Activated CD8-positive, alpha-beta memory T cell treated with anti-CD3 and anti-CD28 coated beads, Interleukin-2, amount 50 U/mL, for 24 hours (primary cell): Measurements from ENCODE around the gene KRT222.

ENCODE experiments used
- DNase-seq: peaks from one replicate; pipeline ENCODE4 v3.0.0-alpha.2; 2020; ENCODE audit errors: extremely low read depth

Gene KRT222

DNA sequence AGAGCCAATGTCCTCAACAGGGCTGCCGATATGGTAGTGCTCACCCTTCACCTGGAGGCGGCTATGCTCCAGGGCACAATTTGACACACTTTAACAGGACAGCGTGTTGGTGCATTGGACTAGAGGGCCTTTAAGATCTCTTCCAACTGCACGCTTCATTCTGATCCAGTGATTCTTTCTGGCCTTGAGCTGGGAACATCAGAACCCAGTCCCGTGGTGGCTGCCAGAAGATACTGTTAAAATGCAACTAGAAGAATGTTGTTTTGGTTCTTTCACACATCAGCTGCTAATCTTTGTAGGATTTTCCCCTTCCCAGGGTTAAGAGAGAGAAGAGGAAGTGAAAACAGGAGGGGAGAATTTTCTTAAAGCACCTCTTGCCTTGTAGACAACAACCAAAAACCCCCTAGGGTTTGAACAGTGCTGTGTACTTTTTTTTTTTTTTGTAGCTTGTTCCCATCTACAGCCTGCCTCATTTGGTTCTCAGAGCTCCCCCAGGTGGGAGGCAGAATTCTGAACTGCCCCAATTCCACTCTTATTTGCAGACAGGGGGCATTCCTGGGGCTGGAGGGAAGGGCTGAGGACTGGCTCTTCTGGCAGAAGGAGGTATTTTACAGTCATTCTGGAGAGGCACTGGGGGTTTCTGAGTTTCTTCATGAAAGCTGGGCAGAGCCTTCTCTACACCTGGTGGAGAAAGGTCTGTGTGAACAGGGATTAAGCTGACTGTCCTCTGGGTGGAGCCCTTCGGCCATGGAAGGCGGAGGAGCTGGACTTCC lies 49.7 kb downstream of the KRT222 start:
- no peak for DNase-seq

DNA sequence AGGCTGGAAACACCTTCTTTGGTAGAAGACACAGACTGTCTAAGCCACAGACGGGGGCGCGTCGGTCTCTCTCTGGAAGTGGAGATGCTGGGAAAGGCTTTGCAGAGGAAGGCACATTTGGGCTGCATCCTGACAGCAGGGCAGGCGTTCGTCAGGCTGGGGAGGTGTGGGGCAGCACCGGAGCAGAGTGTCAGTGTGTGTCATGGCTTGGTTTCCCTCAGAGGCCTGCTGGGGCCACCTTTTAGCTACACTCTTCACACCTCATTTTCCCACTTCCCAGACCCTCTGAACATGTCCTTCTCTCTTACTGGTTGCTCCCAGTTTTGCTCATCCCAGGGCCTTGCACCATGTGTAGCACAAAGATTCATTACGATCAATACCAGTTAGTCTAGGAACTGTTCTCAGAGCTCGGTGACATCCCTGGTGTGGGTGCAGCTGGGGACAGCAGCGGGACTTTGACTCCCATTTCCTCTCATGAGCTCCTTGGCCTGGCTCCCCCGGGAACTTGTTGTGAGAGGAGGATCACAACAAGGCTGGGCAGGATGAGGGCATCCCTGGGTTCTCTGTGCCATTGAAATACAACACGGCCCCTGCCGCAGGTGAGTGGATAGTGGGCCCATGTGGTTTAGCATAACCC lies 50.4 kb downstream of the KRT222 start:
- no peak for DNase-seq

DNA sequence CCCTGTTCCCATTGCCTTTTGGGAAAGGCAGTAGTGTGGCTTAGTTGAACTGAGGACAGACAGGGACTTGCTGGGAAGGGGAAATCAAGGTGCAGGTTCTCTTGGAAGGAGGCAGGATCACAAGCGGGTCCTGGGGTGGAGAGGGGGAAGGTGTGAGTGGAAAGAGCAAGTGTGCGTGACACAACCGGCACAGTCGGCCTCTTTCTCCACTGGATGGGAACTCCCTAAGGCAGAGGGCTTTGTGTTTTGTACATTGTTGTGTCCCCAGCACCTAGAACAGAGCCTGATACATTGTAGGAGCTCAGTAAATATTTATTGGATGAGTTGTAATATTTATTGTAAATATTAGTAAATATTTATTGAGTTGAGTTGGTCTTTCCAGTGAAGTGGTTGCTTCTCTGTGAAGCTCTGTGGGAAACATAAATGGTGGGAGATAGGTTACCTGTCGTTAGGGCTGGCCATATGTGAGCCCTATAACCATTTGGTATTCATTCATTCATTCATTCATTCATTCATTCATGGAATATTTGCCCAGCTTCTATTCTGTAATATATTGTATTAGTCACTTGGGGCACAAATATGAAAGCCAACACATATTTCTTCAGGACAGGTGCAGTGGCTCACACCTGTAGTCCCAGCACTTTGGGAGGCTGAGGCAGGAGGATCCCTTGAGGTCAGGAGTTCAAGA lies 51.4 kb downstream of the KRT222 start:
- DNase-seq = no peak

DNA sequence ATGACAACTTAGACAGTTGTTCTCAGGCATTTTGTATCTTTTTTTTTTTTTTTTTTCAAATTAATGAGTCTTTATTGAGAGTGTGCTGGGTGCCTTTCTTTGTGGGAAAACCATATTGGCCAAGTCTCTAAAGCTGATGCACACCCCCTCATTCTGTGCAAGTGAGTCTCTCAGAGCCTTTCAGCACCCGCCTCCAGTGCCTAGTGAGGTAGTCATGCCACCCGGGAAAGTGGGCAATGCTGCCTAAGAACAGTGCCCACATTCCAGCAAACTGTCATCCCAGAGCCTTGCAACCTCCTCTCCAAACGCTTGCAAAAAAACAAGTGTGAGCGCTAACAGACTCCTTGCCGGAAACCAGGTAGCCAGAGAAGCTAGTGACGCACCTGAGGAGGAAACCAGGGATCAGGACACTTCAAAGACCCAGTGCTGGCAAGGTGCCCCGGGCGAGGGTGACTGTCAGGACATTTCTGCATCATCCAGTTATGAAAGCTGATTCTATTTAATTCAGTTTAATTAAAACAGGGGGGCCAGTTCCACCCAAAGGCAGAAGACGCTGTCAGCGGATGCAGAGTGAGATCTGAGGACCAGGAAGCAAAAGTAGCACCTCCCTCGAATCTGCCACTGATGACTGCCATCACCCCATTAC lies 52.3 kb downstream of the KRT222 start:
- no peak for DNase-seq

DNA sequence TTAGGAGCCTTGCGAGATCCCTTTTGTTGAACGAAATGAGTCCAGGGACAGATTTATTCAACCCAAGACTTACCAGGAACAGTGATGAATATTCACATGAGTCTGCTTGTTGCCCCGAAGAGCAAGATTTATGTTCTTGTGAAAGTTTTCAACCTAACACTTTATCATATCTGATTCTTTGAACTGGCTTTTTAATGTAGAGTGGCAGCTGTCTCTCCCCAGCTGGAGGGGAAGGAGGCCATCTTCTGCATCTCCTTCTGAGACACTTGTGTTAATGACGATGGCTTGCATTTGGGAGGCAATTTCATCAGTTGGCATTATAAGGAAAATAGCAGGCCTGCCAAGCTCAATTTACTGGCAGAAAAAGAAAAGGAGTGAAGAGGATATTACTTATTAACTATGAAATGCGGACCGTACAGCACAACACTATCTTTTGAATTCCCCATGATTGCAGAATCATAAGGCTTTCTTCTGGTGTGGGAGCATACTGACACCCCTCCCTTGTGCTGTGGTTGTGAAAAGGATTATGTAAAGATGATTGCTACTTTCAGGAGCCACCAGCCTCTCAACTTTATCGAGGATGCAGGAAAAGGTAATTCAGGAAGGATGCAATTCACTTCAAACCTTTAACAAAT lies 53.0 kb downstream of the KRT222 start:
- no peak for DNase-seq

DNA sequence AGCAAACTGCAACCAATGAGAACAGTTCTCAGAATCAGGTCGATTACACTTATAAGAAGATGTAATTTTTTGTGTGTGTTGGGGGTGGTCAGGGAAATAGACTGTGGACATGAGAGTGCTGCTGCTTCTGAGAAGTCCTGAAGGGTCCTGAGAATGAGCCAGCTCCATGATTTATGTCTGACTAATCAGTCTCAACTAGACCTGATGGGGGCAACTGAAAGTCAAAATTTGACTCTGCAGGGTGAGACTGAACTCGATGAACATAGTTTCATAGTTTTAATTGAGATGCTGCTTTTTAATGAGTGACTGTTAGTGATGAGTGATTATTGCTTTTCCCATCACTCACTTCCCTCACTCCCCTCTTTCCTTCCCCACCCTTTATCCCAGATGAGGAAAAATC lies 54.6 kb downstream of the KRT222 start:
- no peak for DNase-seq

DNA sequence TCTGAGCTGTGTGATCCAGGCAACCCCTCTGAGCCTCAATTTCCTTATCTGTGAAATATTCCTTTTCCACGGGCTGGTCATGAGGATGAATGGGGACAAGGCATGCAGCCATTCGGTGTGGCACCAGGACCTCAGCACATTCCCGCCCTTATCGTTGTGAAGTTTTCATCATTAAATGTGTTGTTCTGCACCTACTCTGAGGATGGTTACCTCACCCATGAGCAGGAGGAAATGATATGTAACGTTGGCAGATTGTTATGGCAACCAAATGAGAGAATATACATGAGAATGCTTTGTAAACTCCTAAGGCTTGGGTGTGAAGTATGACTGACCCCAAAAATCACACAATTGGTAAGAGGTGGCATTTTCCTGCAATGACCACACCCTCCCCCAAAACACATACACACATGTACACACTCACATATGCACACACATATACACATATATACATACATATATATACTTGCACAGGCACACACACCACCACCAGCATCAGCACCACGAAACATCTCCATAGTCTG lies 56.9 kb downstream of the KRT222 start:
- DNase-seq = no peak

DNA sequence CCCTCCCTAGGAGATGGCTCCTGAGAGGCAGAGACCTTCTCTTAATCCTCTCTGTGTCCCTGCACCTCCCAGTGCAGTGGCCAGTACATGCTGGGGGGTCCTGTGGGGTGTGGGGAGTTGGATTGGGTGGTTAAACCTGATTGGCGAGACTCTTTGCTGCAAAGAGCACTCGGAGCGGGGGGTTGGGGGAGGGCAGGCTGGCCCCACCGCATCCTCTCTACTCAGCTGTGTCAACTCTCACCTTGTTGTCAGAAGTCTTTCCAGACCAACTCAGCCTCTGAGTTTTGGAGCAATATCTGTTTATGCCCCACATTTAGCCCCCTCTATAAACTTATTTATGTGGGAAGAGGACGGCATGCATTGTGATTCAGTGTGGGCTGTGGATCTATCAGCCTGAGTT lies 57.3 kb downstream of the KRT222 start:
- DNase-seq = no peak

DNA sequence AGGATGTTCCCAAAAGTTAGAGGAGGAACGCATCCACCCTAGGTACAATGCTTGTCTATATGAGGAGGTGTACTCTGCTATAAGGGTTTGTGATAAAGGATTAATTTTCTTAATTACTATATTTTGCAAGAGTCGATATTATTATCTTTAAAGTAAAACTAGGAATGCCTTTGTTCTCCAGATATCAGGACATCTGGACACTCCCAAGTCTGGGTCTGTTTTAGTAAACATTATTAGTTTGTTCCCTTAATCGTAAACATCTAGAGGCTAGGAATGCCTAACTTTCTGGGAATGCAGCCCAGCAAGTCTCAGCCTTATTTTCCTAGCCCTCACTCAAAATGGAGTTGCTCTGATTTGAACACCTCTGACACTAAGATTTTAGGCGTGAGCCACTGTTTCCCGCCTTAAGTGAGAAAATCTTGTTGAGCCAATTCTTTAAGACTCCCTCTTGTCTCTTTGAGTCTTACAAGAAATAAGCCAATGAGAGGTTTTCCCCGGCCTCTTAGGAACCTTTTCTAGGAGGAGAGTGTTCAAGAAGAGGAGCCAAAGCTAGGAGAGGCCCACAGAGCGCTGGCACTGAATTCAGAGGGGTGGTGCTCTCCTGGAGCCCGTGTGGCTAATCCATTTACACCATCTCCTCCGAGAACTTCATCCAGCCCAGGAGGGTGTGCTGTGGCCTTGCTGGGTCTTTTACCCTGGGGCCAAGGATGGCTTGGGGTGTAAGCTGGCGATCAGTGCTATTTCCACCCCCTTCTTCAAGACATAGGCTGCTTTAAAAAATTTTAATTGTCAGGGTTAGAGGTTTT lies 58.2 kb downstream of the KRT222 start:
- no peak for DNase-seq

DNA sequence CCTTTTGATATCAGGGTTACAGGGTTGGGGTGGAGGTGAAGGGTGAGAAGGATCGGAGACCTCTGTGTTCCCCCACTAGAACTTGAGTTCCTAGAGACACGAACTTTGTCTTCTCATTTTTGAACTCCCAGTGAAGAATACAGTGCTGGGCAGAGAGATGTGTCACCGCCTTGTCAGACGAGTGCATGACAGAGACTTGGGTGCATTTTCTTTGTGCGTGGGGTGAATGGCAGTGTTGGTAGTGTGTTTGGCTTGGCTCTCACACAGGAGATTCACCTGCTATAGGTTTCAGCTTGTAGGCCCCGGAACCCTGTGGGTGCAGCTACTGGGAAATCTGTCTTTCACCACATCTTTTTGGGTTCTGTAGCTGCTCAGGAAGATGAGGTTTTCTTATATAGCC lies 59.7 kb downstream of the KRT222 start:
- no peak for DNase-seq
